MG63 (cell line): Measurements from ENCODE around the gene DBN1. TPM values are rescaled to one million over a fixed set of nuclear protein-coding genes. Genes with fewer than 3 reads are reported as not detected.
A peak's percentile ranks its signal among the peaks of the same experiment; 100 is the strongest.

Source experiments
- DNase-seq: peaks from one replicate; pipeline ENCODE4 v3.0.0-alpha.2; 2020
- H3K27me3 ChIP-seq: fragments of 250-450 bp; sonication (Bioruptor Pico); 2 replicates; pipeline ENCODE4 v1.5.1; 2020; ENCODE audit warnings: mild to moderate bottlenecking, moderate library complexity
- H3K36me3 ChIP-seq: fragments of 250-450 bp; sonication (Bioruptor Pico); 2 replicates; pipeline ENCODE4 v1.5.1; 2020; ENCODE audit warnings: mild to moderate bottlenecking, moderate library complexity
- H3K4me3 ChIP-seq: fragments of 250-450 bp; sonication (Bioruptor Pico); 2 replicates; pipeline ENCODE4 v1.5.1; 2020; ENCODE audit warnings: mild to moderate bottlenecking, moderate library complexity
- H3K9me3 ChIP-seq: fragments of 250-450 bp; sonication (Bioruptor Pico); 2 replicates; pipeline ENCODE4 v1.5.1; 2020; ENCODE audit warnings: mild to moderate bottlenecking, moderate library complexity
- total RNA-seq: library from RNA; depleted of rRNA; stranded (reverse); fragments of >200 nt; shearing (Covaris generic); gene quantifications from 2 replicates; pipeline ENCODE4 v1.2.3, GENCODE V29; 2014; ENCODE audit warnings: low replicate concordance

DBN1 gene
- total RNA-seq, 1 experiment from 2014 or later, result 334 TPM

DNA sequence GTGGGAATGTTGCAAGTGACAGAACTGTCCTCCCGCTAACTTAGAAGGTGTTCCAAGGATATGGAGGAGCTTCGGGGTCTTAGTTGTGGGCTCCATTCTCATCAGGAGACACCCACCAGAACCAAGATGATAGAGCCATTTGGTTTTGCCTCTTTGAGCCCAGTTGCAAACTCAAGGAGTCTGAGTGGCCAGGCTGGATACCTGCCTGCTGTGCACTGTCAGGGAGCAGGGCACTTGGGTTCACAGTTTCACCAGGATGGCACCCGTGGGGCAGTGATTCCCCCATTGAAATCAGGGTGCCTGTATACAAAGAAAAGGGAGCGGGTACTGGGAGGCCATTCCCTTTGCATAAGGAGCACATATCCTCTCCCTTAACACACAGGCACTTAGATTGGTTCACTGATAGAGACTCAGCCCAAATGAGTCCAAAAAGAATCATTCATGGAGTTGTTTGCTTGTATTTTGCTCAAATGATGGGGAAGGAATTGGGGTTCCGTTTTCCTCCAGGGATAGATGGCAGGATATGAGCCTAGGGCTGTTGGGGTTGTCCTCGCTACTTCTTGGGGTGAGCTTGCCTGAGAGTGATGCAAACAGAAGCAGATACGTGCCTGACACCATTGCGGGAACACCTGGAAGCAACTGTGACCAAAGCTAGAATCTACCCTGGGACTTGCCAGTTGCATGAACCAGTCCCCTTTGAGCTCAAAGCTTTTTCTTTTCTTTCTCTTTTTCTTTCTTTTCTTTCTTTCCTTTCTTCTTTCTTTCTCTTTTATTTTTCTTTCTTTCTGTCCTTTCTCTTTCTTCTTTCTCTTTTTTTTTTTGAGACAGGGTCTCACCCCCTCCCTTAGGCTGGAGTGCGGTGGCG is 28.1 kb downstream of the DBN1 start:
- Histone ChIP-seq H3K9me3 (no peaks in the 10 kb centered on the region), H3K27me3 (no peaks in the 10 kb centered on the region), H3K4me3 (peak overlapping the region; percentile 66), H3K36me3 (peaks cover 79% of the 10 kb centered on the region)
- no peak for DNase-seq

DNA sequence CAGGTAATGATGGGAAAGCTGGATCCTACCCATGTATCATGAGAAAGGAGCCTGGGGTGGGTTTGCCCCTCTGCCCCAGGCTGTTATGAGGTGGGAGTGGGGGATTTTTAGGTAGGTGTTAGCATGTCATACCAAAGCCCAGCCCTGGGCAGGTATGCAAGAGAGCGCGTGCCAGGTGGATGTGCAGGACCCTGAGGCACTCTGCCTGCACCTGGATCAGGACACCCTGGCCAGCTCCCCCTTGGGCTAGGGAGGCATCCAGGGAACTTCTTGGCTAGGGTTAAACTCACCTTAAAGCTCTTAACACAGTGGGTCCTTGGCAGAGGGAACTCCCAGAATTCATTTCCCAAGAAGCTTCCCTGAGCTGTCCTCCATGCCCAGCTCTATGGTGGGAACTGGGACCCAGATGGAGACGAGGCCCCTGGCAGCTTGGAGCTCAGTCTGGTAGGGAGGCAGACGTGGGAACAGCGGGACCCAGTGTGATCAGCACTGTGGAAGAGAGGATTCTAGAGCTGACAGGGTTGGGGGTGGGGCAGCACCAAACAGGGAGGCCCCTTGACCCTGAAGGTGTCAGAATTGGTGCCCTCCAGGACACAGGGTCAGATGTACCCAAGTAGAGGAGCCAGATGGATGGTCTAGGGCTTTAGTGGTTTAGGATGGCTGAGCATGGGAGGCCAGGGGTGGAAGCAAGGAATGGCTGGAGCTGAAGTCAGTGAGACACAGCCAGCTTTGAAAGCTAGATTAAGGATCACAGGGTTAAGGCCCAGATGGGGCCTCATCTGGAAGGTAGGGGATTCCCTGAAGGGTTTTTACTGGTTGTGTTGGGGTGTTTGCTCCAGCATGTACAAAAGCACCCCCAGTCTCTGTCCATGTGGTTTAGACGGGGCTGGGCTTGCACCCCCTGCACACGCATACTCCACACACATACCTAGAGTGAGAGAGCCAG is 29.1 kb downstream of the DBN1 start:
- Histone ChIP-seq H3K36me3 (peaks cover 79% of the 10 kb centered on the region), H3K4me3 (no peak overlapping the region), H3K27me3 (no peaks in the 10 kb centered on the region), H3K9me3 (no peaks in the 10 kb centered on the region)
- no peak for DNase-seq

DNA sequence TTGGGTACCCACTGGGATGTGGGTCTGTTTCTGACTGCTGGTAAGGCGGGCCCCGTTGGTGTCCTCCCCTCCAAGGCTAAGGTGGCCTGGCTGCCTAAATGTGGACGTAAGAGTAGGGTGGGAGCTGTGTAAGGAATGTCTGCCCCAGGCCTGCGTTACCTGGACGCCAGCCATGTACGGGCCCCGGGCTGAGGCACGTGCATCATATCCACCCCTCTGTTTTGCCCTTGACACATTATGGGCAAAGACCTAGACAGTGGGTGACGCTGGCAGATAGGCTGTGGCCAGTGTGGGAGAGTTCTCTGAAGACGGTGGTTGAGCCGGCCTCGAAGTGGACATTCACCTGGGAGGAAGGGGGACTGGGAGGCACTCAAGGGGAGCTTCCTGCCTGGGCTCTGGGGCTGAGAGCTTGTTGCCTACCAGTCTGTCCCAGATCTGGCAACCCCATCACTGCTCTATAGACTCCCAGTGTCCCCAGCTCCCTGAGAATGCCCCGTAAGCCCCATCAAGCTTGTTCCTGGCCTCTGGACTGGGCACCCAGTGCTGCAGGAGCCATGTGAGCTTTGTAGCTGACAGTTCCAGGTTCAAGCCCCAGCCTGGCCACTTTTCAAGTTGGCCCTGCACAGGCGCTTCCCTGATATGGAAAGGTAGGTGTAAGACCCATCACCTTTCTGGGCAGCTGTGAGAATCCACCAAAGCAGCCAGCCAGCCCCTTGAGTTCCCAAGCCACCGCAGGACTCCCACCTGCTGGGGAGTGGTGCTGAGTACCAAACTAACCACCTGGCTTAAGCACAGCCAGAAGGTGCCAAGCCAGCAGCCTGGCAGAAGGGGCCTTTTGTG is 30.1 kb downstream of the DBN1 start:
- H3K27me3 ChIP-seq, result no peaks in the 10 kb centered on the region
- H3K9me3 ChIP-seq, result no peaks in the 10 kb centered on the region
- no peak for DNase-seq
- no peak overlapping the region for H3K4me3 ChIP-seq
- peaks cover 79% of the 10 kb centered on the region for H3K36me3 ChIP-seq

DNA sequence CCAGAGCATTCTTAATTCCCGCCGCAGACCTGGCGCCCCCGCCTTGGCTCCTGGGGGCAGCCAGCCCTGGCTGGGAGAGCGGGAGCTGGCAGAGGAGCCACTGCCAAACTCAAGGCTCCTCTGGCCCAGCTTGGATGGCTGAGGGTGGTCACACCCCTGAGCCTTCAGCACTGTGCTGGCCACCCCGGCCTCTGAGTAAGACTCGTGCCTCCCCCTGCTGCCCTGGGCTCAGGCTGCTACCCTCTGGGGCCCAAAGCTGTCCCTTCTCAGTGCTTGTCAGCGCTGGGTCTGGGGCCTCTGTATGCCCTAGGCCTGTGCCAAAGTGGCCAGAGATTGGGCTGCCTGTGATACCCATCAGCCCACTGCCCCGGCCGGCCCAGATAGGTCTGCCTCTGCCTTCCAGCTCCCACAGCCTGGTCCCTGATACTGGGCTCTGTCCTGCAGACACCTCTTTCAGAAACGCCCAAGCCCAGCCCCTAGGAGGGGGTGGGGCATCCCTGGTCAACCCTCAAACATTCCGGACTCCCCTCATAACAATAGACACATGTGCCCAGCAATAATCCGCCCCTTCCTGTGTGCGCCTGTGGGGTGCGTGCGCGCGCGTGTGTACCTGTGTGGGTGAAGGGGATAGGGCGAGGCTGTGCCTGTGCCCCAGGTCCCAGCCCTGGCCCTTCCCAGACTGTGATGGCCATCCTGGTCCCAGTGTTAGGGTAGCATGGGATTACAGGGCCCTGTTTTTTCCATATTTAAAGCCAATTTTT is 31.2 kb downstream of the DBN1 start:
- peaks cover 90% of the 10 kb centered on the region for H3K36me3 ChIP-seq

DNA sequence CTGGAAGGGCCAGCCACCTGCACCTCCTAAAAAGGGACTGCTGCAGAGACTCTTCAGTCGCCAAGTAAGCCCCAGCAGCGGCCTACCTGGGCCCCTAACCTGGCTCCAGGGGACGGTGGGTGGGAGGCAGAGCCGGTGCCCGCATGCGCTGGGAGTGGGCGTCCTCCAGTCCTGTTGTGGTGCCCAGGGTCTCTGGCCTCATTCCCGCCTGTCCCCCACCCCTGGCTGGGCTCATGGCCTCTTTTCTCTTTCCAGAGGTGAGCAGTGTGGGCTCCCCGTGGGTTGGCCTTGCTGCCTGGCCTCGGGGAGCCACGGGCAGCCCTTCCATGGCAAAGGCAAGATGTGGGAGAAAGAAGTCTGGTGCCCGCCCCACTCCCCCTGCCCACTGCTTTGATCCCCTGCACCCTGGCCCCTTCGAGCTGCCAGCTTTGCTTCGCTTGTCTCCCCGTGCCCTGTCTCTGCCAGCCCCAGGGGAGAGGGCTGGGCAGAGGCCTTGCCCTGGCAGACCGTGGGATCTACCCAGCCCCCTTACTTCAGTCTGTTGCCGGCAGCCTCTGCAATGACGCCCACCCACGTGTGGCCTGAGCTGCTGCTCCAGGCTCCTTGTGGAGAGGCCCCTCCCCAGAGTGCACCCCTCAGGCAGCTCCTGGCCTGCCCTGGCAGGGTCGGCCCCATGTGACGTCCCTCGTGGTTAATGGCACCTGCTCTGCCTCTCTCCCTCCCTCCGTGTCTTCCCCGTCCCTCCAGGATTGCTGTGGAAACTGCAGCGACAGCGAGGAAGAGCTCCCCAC is 32.2 kb downstream of the DBN1 start:
- Histone ChIP-seq H3K27me3 (no peaks in the 10 kb centered on the region), H3K36me3 (peaks cover 97% of the 10 kb centered on the region), H3K4me3 (no peak overlapping the region), H3K9me3 (no peaks in the 10 kb centered on the region)
- DNase-seq, result peak; percentile 6

More for the DNA sequence above, 31.2 kb downstream of the DBN1 start:
- H3K9me3 ChIP-seq, result no peaks in the 10 kb centered on the region
- H3K27me3 ChIP-seq, result no peaks in the 10 kb centered on the region
- no peak overlapping the region for H3K4me3 ChIP-seq
- no peak for DNase-seq

DNA sequence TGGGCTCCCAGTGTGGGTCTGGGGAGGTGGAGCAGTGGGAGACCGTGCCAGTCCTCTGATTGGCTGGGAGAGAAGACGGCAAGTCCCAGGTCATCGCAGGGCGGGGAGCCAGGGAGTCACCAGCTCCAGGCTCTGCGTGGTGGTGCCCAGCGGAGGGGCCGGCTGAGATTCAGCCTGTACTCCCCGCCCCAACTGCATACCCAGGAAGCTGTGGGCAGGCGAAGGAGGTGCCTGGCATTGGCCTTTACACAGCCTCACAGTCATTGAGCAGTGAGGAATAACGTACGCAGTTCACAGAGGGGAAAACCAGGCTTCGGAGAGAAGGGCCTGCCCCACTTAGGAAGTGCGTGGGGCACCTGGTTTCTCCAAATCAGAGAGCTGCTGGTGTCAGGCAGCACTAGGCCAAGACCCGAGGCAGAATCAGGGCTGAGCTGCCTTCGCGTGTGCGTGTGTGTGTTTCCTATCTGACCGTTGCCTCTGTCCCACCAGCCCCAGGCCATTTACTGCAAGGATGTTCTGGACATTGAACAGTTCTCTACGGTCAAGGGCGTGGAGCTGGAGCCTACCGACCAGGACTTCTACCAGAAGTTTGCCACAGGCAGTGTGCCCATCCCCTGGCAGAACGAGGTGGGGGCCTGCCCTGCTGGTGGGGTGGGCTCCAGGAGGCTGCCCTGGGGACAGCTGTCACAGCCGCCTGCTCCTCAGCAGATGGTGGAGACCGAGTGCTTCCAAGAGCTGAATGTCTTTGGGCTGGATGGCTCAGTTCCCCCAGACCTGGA is 33.0 kb downstream of the DBN1 start:
- H3K36me3 ChIP-seq, result peaks cover 96% of the 10 kb centered on the region
- no peak overlapping the region for H3K4me3 ChIP-seq
- H3K9me3 ChIP-seq, result no peaks in the 10 kb centered on the region
- no peaks in the 10 kb centered on the region for H3K27me3 ChIP-seq
- DNase-seq, result peak; percentile 17

DNA sequence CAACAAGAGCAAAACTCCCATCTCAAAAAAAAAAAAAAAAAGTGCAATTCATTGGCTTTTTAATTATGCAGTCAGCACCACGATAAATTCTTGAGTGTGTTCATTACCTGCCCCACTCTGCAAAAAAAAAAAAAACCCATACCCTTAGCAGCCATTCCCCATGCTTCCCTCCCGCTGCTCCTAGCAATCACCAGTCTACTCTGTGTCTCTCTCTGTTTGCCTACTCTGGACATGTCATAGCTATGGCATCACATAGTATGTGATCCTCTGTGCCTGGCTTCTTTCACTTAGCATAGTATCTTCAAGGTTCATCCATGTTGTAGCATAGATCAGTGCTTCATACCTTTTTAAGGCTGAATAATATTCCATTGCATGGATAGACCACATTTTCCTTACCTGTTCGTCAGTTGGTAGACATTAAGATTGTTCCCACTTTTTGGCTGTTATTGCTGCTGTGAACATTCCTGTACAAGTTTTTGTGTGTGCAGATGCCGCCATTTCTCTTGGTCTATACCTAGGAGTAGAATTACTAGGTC is 33.8 kb downstream of the DBN1 start:
- Histone ChIP-seq H3K27me3 (no peaks in the 10 kb centered on the region), H3K4me3 (no peak overlapping the region), H3K9me3 (no peaks in the 10 kb centered on the region), H3K36me3 (peaks cover 96% of the 10 kb centered on the region)
- no peak for DNase-seq

DNA sequence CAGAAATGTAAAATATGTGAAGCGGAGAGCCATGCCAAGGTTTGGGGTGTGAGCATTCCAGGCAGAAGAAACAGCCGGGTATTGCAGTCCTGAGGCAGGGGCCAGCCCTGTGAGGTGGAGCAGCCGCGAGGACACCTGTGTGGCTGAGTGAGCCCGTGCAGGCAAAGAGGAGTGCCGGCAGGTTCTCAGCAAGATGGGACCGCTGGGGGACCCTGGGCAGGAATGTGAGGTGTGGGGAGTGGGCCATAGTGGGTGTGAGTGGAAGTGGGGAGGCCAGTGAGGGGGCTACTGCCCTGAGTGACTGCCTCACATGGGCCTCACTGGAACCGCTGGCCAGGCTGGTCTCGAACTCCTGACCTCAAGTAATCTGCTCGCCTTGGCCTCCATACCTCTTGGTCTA is 35.0 kb downstream of the DBN1 start:
- DNase-seq, result peak; percentile 17
- H3K9me3 ChIP-seq, result no peaks in the 10 kb centered on the region
- no peaks in the 10 kb centered on the region for H3K27me3 ChIP-seq
- no peak overlapping the region for H3K4me3 ChIP-seq
- peaks cover 96% of the 10 kb centered on the region for H3K36me3 ChIP-seq

DNA sequence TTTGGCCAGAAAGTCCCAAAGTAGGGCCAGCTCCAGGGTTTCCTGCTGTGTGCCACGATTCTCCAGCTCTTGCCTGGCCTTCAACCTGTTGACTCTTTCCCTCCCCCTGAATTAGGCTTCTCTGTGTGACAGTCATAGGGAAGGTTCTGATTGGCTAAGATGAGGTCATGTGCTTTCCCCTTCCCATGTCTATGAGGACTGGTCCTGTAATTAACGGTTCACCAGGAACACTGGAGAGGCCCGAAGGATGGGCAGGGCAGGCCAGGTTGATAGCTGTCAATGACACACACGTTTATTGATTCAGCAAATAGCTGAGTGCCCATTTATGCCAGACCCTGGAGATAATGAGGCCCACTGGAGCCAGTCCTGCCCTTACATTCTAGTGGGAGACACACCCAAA is 35.8 kb downstream of the DBN1 start:
- no peaks in the 10 kb centered on the region for H3K27me3 ChIP-seq
- H3K4me3 ChIP-seq, result no peak overlapping the region
- no peak for DNase-seq
- H3K9me3 ChIP-seq, result no peaks in the 10 kb centered on the region
- H3K36me3 ChIP-seq, result peaks cover 96% of the 10 kb centered on the region

DNA sequence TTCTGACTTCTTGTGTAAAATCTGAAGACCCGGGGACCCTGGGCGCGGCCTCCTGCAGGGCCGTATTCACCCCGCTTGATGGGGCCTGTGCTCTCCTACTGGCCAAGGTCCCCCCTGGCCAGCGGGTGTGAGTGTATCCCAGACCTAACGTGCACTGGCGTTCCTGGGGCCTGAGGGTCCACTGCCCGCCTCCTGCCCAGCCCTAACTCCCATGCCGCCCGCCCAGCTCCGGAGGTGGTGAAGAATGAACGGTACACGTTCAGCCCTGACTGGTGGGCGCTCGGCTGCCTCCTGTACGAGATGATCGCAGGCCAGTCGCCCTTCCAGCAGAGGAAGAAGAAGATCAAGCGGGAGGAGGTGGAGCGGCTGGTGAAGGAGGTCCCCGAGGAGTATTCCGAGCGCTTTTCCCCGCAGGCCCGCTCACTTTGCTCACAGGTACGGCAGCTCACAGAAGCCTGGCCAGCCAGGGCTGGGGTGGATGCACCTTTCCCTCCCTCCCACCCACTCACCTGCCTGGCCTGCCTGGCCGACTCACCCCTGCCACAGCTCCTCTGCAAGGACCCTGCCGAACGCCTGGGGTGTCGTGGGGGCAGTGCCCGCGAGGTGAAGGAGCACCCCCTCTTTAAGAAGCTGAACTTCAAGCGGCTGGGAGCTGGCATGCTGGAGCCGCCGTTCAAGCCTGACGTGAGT is 37.4 kb downstream of the DBN1 start:
- Histone ChIP-seq H3K9me3 (no peaks in the 10 kb centered on the region), H3K36me3 (peaks cover 96% of the 10 kb centered on the region), H3K27me3 (no peaks in the 10 kb centered on the region), H3K4me3 (no peak overlapping the region)
- DNase-seq, result no peak

DNA sequence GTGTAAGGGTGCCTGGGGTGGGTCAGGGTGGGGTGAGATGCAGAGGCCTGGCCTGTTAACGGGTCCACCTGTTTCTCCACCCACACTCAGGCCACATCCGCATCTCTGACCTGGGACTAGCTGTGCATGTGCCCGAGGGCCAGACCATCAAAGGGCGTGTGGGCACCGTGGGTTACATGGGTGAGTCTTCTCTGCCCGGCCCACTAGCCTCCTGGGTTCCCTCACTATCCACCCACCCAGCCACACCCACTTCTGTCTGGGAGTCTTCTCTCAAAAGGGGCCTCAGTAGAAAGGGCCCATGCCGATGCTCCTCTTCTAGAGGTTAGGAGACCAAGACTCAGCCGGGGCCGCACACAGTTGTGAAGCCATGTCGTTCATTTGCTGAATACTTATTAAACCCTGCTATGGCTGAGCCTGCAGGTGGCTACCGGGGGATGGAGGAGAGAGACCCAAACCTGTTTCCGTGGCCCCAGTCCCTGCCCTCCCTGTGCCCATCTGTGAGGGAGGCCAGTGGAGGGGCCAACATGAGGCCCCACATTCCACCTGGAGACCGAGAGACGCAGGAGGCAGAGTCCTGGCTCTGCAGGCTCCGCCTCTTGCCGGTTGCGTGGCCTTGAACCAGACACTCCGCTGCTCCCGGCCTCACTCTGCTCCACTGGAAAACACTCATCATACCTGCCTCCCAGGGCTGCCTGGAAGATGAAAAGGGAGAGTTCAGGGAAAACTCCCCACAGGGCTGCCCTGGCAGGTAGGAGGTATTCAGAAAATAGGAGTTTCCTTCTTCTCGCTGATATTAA is 38.3 kb downstream of the DBN1 start:
- Histone ChIP-seq H3K36me3 (peaks cover 96% of the 10 kb centered on the region), H3K4me3 (no peak overlapping the region)

DNA sequence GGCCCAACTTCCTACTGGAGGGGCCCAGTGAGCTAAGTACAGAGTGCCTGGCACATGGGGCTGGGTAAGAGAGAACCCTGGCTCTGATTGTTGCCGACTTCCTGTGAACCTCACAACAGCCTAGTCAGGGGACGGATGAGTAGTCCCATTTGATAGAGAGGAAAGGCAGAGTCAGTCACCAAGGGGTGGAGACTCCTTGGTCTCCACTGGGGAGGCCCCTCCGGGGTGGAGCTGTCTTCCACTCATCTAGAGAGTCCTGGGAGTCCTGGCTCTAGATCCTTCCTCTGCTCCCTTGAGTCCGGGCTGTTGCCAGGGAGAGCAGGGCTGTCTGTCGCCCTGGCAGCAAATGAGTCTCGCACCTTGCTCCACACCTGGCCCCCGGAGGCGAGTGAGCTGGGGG is 39.0 kb downstream of the DBN1 start:
- peak; percentile 21 for DNase-seq
- no peaks in the 10 kb centered on the region for H3K9me3 ChIP-seq
- H3K27me3 ChIP-seq, result no peaks in the 10 kb centered on the region
- peaks cover 93% of the 10 kb centered on the region for H3K36me3 ChIP-seq
- no peak overlapping the region for H3K4me3 ChIP-seq

More for the DNA sequence above, 38.3 kb downstream of the DBN1 start:
- Histone ChIP-seq H3K9me3 (no peaks in the 10 kb centered on the region), H3K27me3 (no peaks in the 10 kb centered on the region)
- peak; percentile 4 for DNase-seq

DNA sequence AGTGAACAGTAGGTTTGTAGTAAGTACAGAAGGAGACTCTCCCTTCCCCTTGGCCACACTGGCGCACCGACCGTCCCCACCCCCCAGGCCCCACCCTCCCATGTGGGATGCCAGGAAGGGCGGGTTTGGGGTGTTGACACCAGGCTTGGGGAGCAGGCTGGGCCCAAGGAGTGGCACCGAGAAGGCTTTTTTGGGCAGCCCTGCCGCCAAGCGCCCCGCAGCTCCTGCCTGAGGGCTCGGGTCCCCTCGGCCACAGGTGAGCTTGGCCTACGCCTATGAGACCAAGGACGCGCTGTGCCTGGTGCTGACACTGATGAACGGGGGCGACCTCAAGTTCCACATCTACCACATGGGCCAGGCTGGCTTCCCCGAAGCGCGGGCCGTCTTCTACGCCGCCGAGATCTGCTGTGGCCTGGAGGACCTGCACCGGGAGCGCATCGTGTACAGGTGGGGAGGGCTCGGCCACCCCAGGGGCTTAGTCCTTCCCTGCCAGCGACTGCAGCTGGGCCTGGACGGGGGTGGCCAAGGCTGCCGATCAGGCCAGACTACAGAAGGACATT is 39.7 kb downstream of the DBN1 start:
- H3K27me3 ChIP-seq, result no peaks in the 10 kb centered on the region
- DNase-seq, result no peak
- H3K4me3 ChIP-seq, result no peak overlapping the region
- no peaks in the 10 kb centered on the region for H3K9me3 ChIP-seq
- peaks cover 92% of the 10 kb centered on the region for H3K36me3 ChIP-seq
